ENCODE measurements around the gene PRKX.
"Not testable (repeated sequence)": the region's sequence is repeated elsewhere in the genome, so short reads cannot be mapped to it uniquely, and the experiment has no call there.

PRKX gene

DNA sequence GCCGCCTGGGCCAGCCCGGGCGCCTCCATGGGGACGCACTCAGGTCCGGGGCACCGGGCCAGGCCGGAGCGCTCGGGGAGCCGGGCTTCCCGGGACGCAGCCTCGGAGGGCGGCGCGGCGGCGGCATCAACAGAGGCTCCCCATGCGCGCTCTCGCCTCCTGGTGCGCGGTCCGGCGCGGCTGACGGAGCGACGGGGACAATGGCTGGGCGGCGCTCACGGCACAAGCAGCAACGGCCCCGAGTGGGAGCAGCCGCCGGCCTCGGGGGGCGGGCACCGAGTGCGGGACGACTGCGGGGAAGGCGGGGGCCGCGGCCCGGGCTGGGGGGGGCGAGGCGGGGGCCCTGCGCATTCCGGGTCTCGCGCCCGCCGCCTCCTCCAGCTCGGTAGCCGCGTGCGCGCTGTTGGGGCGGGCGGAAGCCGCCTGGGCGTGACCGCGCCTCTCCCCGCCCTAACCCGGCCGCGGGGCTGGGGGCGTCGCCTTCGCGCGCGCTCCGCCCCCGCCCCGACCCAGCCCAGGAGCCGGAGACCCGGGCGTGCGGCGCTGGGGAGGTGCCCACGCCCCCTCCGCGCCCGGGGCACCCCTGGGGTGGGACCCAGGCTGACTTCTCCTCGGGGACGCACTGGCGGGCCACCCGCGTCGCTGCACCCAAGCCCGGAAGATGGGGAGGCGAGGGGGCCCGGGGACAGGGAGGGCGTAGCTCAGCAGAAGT, at the start of gene PRKX:
Gene PRKX (minus strand): TSS at position 425 of the 712 bp plus-strand sequence. CDS start 396 bp downstream, at position 29.
- in situ Hi-C loops (cut with MboI; ENCODE audit: low sequenced_read_pairs), result no loop called here

DNA sequence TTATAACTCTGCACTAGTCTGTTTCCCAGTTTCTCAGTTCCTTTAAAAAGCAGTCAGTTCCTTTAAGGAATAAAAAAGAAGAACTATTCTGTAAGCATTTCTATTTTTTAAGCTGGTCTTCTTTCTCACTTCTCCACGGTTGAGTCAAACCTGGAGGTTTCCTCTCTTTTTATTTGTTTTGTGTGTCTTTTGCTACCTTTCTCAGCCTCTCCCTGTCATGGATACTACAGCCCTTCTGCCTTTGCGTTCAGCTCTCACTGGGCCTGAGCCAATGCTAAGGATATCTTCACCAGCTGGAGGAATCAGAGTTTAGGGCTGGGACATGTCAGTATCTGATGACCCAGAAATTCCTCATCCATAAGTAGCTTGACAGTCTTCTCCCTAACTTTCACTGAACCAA, 49.7 kb upstream of the PRKX start:
- in situ Hi-C loops (cut with MboI; ENCODE audit: low sequenced_read_pairs), result no loop called here

DNA sequence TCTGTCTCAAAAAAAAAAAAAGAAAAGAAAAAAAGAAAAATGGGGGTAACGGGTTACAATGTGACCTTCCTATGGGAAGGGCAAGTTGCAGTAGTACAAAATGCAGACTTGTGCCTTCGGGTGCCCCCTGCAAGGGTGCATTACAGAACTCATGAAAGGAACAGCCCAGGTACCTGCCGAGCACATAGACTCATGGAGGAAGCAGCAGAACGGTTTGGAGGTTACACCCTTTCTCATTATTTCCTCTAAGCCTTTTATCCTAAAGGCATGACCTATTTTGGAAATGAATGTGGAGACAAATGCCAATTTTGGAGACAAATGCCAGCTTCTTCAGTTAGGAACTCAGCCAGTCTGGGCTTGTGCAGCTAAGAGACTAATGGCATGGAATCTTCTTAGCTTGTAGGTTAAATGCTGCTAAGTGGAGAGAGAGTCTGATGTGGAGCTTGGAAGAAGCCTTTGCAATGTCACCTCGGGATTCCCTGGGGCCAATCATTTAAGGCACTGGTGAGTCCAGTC, 44.1 kb upstream of the PRKX start:
- in situ Hi-C loops (cut with MboI; ENCODE audit: low sequenced_read_pairs), result no loop called here

DNA sequence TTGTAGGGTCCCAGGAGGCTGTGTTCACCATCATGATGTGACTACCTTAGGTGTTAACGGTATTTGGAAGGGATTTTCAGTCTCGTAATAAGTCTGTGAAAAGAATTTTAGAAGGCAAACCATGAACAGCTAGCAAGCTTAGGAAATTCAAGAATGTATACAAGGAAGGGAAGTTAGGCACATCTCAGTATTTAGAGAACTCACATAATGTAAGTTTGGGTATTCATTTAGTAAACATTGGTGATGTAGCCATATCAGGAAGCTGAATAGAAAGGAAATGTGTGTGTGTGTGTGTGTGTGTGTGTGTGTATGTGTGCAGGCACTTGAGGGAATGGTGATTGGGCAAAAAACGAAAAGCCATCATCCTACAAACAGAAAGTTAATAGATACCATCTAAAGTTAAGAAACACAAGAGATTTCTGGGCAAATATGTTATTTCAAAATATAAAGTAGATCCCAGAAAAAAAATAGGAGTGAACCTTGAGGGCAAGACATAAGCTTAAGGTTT, 34.7 kb upstream of the PRKX start:
- in situ Hi-C loops (cut with MboI; ENCODE audit: low sequenced_read_pairs), result no loop called here

DNA sequence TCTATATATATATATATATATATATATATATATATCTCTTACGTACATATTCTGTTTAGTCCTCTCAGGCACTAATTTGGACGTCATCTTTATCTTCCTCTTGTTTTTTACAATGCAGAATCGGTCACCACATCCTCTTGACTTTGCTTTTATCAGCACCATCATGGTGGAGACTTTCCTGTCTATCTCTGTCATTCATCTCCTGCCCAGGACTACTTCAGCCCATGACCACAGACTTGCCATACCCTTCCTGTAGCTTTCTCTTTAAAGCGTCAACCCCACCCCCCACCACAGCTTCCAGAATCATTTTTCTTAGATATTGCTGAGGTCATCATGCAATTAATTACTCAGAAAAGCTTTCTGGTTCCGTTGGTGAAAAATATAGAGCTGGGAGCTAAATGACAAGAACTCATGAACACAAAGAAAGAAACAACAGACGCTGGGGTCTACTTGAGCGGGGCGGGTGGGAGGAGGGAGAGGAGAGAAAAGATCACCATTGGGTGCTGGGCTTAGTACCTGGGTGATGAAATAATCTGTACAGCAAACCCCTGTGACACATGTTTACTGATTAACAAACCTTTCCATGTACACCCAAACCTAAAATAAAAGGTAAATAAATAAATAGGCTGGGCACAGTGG, 30.5 kb upstream of the PRKX start:
- in situ Hi-C loops (cut with MboI; ENCODE audit: low sequenced_read_pairs), result no loop called here

DNA sequence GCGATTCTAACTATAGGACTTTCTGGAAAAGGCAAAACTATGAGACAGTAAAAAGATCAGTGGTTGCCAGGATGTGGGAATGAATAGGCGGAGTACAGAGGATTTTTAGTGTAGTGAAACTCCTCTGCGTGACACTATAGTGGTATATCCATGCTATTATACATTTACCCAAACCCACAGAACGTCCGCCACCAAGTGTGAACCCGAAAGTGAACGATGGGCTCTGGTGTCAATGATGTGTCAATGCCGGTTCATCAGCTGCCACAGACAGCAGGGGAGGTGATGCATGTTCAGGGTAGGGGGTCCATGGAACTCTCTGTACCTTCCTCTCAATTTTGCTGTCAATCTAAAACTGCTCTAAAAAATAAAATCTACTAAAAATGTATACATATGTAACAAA, 27.5 kb upstream of the PRKX start:
- in situ Hi-C loops (cut with MboI; ENCODE audit: low sequenced_read_pairs), result not testable (repeated sequence)

DNA sequence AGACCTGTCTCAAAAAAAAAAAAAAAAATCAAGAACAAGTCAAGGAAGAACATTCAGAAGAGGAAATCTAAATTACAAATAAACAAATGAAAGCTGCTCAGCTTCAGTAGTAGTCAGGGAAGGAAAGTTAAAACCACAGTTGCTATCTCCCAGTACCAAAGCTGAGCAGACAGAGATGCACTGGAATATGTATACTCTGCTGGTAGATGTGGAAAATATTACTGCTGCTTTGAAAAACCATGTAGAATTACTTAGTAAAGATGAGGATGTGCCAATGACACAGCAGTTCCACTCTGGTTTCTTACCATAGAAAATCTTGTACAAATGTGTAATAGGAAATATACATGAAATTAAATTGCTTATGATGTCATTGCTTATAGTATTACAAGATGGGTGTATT, 25.1 kb upstream of the PRKX start:
- in situ Hi-C loops (cut with MboI; ENCODE audit: low sequenced_read_pairs), result no loop called here

DNA sequence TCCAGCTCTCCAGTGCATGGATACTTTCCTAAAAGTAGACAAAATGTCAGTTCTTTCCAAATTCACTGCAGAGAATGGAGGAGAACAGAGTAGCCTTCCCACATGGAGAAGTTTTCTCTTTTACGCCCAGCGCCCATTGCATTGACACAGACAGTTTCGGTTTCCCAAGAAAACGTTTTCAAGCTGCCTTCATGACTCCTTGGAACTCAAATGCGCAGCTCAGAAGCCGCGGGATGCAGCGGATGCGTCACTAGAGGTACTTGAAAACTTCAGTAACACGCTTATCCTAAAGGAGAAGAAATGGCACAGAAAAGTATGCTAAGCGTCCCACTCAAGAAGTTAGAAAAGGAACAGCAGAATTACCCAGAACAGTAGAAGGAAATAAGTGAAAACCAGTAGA, 23.1 kb upstream of the PRKX start:
- in situ Hi-C loops (cut with MboI; ENCODE audit: low sequenced_read_pairs), result not testable (repeated sequence)

DNA sequence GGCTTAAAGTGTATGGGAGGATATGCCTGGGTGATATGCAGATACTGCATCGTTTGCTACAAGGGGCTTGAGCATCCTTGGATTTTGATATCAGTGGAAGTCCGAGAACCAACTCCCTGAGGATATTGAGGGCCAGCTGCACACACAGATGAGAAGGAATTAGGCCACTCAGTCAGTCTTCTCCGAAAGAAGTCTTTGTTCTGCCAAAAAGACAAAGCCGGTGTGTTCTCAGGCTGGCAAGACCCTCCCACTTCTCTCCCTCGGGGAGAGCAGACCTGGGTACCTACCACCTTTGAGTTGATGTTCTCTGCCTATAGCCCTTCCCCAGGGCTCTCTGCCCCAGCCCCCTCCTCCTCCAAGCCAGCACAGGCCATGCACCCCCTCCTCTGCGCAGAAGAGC, 22.4 kb upstream of the PRKX start:
- in situ Hi-C loops (cut with MboI; ENCODE audit: low sequenced_read_pairs), result not testable (repeated sequence)

DNA sequence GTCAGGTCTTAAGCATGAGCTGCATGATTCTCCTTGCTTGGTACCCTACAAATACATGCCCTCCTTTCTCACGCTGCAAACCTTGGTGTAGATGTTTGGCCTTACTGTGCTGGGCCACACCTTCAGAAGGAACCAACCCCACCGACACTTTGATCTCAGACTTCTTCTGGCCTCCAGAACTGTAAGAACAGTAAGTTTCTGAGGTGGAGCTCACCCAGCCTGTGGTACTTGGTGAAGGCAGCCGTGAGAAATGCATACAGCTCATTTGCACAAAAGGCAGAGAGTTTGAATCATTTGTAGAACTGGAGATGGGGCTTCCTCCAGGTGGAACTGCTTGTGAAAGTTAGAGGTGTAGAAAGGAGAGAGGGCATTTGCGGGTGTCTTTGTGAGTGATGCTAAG, 21.0 kb upstream of the PRKX start:
- in situ Hi-C loops (cut with MboI; ENCODE audit: low sequenced_read_pairs), result not testable (repeated sequence)

DNA sequence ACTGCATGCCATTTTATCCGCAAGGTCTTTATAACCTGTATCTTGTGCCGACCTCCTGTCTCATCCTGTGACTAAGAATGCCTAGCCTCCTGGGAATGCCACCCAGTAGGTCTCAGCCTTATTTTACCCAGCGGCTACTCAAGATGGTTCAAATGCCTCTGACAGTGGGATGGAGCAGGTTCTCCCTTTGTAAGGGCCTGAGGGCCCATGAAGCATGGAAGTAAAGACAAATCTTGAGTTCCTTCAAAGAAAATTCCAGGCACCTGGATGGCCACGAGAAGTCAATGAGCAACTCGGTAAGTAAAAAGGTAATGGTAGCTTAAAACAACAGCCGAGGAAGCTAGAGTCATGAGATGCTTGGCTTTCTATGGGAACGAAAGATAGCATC, 19.6 kb upstream of the PRKX start:
- in situ Hi-C loops (cut with MboI; ENCODE audit: low sequenced_read_pairs), result no loop called here

DNA sequence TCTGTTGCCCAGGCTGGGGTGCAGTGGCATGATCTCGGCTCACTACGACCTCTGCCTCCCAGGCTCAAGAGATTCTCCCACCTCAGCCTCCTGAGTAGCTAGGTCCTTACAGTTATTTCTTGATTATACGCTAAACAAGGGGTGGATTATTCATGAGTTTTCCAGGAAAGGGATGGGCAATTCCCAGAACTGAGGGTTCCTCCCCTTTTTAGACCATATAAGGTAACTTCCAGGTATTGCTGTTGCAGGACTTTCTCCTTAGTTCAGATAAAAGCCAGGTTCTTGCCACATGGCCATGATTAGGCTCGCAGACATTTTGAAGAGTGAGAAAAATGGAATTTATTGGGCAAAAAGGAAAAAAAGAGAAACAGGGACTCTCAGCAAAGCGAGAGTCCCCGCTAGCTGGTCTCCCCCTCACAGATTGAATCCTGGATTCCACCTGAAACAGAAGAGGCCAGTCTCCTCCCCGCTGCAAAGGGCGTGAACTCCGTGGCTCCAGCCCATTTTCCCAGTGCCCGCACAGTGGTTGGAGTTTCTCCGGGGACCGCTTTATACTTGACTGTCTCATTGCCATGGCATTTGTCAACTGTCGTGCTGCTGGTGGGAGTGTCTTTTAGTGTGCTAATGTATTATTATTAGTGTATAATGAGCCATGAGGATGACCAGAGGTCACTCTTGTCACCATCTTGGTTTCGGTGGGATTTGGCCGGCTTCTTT, 19.0 kb upstream of the PRKX start:
- in situ Hi-C loops (cut with MboI; ENCODE audit: low sequenced_read_pairs), result not testable (repeated sequence)

DNA sequence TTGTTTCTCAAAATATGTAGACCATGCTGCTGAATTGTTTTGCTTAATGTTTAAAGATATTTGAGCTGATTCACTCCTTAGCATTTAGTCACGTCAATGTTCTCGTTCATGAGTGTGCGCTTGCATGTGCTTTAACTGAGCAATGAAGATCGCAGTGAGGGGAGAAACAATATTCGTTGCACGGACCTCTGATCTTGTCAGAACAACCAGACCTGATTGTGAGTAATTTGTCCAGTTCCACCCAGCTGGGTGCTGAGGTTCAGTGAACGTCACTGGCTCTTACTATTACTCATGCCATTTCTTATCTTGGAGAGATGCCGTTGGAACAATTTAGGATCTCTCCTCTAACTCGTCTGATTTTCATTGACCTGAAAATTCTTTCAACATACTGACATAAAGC, 15.0 kb upstream of the PRKX start:
- in situ Hi-C loops (cut with MboI; ENCODE audit: low sequenced_read_pairs), result no loop called here

DNA sequence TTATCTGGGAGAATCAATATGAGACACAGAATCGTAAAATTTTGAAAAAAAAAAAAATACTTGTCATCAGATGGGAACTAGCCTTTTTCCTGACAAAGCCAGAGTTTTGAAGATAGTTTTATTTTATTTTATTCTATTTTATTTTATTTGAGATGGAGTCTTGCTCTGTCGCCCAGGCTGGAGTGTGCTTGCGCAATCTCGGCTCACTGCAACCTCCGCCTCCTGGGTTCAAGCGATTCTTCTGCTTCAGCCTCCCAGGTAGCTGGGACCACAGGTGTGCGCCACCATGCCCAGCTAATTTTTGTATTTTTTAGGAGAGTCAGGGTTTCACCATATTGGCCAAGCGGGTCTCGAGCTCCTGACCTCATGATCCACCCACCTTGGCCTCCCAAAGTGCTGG, 10.0 kb upstream of the PRKX start:
- in situ Hi-C loops (cut with MboI; ENCODE audit: low sequenced_read_pairs), result not testable (repeated sequence)

DNA sequence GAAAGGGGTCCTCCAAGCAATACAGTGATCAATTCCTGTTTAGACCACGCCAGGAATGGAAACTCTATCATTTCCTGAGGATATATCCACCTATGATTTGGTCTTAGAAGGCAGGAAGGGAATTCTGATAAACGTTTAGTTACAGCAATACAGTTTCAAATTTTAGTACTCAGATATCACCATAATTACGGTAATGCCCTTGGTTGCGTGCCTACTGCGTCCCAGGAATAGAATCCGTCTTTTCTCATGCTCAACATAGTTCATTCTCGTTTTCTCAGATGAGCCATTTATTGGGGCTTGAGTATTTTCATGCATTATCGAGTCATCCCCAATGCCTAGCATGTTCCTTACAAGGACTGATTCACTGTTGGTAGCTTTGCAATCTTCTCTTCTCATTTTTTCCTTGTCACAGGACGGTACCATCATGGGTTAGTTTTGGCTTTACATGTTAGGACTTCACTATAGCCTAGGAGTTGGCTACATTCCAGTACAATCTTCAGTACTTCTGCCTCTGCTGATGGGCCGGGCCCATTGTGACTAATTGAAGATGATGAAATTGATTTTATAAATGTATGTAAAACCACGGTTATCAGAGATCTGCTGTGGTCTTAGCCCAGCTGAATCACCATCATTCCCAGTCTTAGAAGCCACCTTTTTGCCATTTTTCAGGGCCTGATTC, 4.4 kb upstream of the PRKX start:
- in situ Hi-C loops (cut with MboI; ENCODE audit: low sequenced_read_pairs), result no loop called here

DNA sequence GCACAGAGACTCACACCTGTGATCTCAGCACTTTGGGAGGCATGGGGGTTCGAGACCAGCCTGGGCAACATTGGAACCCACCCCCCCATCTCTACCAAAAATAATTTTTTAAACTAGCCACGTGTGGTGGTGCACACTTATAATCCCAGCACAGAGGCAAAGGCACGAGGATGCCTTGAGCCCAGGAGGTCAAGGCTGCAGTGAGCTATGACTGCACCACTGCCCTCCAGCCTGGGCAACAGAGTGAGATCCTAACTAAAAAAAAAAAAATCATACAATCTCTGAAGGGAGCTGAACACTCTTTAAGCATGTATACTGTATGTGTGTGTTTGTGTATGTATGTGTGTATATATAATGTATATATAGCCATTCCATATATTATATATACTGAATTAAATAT, 2.5 kb upstream of the PRKX start:
- in situ Hi-C loops (cut with MboI; ENCODE audit: low sequenced_read_pairs), result no loop called here

DNA sequence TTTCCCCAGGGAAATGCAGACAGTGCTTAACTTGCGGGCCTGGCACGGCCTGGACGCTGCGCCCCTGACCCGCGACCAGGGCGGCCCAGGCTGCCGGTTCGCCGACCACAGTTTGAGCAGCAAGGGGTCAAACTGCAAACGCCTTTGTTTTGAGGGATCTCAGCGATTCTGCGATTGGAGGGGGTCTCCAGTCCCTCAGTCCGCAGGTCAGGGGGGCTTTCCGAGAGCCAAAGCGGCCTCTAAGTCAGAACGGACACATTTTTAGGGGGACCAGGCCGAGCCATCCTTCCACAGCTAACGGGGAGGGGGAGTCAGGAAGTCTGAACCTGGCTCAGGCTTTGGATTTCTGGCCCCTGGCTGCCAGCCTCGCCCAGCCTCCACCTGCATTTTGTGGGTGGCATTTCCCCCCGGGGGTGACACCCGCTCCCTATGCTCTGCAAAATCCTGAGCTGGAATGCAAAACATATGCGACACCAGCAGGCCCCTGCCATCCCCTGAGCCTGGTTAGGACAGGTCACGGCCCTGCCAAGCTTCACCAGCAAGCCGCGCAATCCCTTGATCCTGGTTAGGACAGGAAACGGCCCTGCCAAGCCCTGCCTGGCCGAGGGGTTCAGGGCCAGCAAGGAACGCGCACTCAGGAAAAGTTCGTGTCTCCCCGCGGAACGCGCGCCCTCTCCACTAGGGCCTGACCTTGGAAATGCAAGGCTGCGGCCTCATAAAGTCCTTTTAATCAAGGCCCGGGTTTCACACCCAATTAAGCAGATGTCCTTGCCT, 1.4 kb upstream of the PRKX start:
- in situ Hi-C loops (cut with MboI; ENCODE audit: low sequenced_read_pairs), result not testable (repeated sequence)

DNA sequence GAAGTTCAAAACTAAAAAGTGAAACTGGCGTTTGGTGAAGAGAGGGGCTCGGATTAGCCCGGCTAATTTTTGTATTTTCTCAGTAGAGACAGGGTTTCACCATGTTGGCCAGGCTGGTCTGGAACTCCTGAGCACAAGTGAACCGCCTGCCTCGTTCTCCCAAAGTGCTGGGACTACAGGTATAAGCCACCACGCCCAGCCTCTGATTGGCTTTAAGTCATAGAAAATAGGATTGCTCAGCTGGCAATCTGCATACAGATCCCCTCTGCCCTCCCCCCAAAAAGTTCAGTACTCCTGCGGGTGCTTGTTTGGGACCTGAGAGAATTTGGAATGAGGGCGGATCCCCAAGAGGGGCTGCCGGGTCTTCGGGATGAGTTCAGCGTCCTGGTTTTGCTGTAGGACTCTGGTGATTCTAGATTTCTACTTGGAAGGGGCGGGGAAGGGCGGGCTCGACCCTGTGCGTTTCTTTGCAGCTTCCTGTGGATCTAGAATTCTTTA, 537 bp upstream of the PRKX start:
- in situ Hi-C loops (cut with MboI; ENCODE audit: low sequenced_read_pairs), result no loop called here

DNA sequence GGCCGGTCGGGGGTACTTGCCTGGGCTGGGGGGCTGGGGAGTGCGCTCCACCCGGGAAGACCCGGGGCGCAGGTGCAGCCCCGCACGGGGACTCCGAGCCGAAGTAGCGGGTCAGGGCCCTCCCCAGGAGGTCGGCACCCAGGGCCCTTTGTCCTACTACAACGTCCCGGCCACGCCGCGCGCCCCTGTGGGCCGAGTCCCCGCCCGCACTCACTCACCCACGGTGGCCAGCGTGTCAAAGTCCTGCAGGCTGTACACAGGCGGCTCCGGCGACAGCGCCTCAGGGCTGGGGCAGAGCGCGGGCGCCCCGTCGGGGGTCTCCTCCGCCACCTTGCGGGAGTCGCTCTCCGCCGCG, 602 bp downstream of the PRKX start:
- in situ Hi-C loops (cut with MboI; ENCODE audit: low sequenced_read_pairs), result no loop called here

All from HL-60/S4 treated with phorbol 12-myristate 13-acetate at 8.2 ng/mL for 4 days and 3 days (cell line).